HEK293T (cell line): ENCODE measurements around the gene VENTX.

Experiments used
- BHLHE40 ChIP-seq: fragments of 450-650 bp; IDR thresholded peaks from 2 replicates; pipeline ENCODE4 v1.6.1; 2016; ENCODE audit warnings: mild to moderate bottlenecking, moderate library complexity, borderline replicate concordance
- CTBP1 ChIP-seq: fragments of 450-650 bp; IDR thresholded peaks from 2 replicates; pipeline ENCODE4 v1.6.1; 2016; ENCODE audit warnings: borderline replicate concordance
- ELF4 ChIP-seq: fragments of 450-650 bp; IDR thresholded peaks from 2 replicates; pipeline ENCODE4 v1.6.1; 2017; ENCODE audit warnings: antibody characterized with exemption
- FOXA1 ChIP-seq: fragments of 450-650 bp; IDR thresholded peaks from 2 replicates; pipeline ENCODE4 v1.6.1; 2016; ENCODE audit warnings: mild to moderate bottlenecking
- FOXK2 ChIP-seq: fragments of 450-650 bp; IDR thresholded peaks from 2 replicates; pipeline ENCODE4 v1.6.1; 2016; ENCODE audit warnings: mild to moderate bottlenecking
- HDGF ChIP-seq: fragments of 450-650 bp; IDR thresholded peaks from 2 replicates; pipeline ENCODE4 v1.6.1; 2017; ENCODE audit warnings: antibody characterized with exemption, borderline replicate concordance
- L3MBTL2 ChIP-seq: fragments of 450-650 bp; conservative IDR thresholded peaks from 2 replicates; pipeline ENCODE4 v1.6.1; 2016; ENCODE audit warnings: mild to moderate bottlenecking
- LEF1 ChIP-seq: fragments of 450-650 bp; IDR thresholded peaks from 2 replicates; pipeline ENCODE4 v1.6.1; 2017; ENCODE audit warnings: mild to moderate bottlenecking, borderline replicate concordance
- PKNOX1 ChIP-seq: fragments of 450-650 bp; IDR thresholded peaks from 2 replicates; pipeline ENCODE4 v1.6.1; 2016
- SP1 ChIP-seq: fragments of 450-650 bp; IDR thresholded peaks from 2 replicates; pipeline ENCODE4 v1.6.1; 2017
- SUZ12 ChIP-seq: fragments of 450-650 bp; IDR thresholded peaks from 2 replicates; pipeline ENCODE4 v1.6.1; 2016; ENCODE audit warnings: mild to moderate bottlenecking
- TARDBP ChIP-seq: fragments of 450-650 bp; IDR thresholded peaks from 2 replicates; pipeline ENCODE4 v1.6.1; 2016
- ZNF384 ChIP-seq: fragments of 450-650 bp; IDR thresholded peaks from 2 replicates; pipeline ENCODE4 v1.6.1; 2016

- no peak for TF ChIP-seq TARDBP
- TF ChIP-seq ELF4, result no peak
- no peak for TF ChIP-seq BHLHE40
- no peak for TF ChIP-seq FOXA1
- TF ChIP-seq LEF1, result no peak
- TF ChIP-seq PKNOX1, result no peak
- no peak for TF ChIP-seq SUZ12
- no peak for TF ChIP-seq CTBP1
- no peak for TF ChIP-seq ZNF384
- TF ChIP-seq FOXK2, result no peak
- no peak for TF ChIP-seq SP1
- no peak for TF ChIP-seq HDGF
- TF ChIP-seq L3MBTL2, result no peak
These were observed 26.0 kb downstream of the VENTX start for GRCh38 chr10:133263674-133264073.
